ENCODE data around the gene PGLYRP2.

- TF ChIP-seq, protein P1, sequence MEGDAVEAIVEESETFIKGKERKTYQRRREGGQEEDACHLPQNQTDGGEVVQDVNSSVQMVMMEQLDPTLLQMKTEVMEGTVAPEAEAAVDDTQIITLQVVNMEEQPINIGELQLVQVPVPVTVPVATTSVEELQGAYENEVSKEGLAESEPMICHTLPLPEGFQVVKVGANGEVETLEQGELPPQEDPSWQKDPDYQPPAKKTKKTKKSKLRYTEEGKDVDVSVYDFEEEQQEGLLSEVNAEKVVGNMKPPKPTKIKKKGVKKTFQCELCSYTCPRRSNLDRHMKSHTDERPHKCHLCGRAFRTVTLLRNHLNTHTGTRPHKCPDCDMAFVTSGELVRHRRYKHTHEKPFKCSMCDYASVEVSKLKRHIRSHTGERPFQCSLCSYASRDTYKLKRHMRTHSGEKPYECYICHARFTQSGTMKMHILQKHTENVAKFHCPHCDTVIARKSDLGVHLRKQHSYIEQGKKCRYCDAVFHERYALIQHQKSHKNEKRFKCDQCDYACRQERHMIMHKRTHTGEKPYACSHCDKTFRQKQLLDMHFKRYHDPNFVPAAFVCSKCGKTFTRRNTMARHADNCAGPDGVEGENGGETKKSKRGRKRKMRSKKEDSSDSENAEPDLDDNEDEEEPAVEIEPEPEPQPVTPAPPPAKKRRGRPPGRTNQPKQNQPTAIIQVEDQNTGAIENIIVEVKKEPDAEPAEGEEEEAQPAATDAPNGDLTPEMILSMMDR (IDR thresholded peaks at IDR 0.05) = no peak
- TF ChIP-seq POLR2A (IDR thresholded peaks at IDR 0.05) = no peak
Observed at GRCh38 chr19:15432018-15432494, 47.2 kb downstream of the PGLYRP2 start.

Measured in adrenal gland (tissue), 5 donors.